GM11168 (cell line): ENCODE measurements around the gene MYD88.

Source experiments
- in situ Hi-C: fragments of 300-500 bp; cut with MboI; formaldehyde crosslinking; loops from one replicate; pipeline ENCODE4 v1.12.0; 2022; ENCODE audit warnings: low sequenced_read_pairs; ENCODE audit not compliant: unreplicated experiment

MYD88 gene

GRCh38 chr3:38111696-38112377 lies 26.6 kb upstream of the MYD88 start:
- in situ Hi-C loops: no loop called here

DNA sequence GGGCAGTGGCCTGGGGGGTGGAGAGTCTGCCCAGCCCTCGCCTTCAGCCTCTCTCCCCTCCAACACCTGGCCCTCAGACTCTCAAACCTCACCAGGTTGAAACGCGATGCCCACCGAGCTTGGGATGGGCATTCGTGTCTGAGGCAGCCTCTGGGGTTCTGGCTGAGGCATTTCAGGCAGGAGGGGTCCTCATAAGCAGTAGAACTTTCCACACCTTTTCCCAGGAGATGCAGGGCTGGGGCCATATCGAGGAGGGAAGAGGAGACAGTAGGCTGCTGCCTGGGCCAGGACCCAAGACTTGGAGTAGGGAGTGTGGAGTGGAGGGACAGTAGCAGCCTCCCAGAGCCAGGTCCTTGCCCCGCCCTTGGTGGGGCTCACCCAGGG lies 26.1 kb upstream of the MYD88 start:
- in situ Hi-C loops: no loop called here

GRCh38 chr3:38114052-38114874 lies 24.2 kb upstream of the MYD88 start:
- in situ Hi-C loops: no loop called here

DNA sequence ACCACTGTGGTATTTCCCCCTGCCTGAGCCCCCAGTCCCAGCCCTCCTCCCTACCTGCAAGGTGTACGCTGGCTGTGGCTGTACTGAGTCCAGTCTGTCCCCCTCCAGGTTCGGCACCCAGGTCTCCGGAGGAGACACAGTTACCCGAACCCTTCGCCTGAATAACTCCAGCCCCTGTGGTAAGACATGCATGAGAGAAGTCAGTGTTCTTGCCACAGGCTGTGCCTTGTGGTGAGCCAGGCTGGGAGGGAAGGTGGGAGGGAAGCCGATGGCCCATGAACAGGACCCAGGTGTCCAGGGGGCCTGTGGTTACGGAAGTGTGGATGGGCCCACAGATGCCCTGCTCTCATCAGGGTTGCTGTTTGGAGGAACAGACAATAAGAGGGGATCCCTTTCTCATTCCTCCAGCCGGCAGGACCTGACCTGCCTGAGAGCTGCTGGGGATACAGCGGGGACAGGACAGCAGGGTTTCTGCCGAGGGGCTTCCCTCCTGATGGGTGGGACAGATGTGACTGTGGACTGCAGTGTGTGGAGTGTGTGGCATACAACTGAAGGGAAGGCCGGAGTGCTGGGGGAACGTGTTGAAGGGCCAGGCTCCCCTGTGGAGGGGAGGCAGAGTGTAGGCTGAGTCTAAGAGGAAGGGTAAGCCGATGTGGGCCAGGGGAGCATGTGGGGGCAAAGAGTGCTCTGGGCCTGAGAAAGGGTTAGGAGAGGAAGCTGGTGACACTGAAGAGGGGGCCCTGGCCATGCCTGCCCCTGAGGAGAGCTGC lies 23.4 kb upstream of the MYD88 start:
- in situ Hi-C loops: no loop called here

GRCh38 chr3:38115645-38116427 lies 22.6 kb upstream of the MYD88 start:
- in situ Hi-C loops: no loop called here

- in situ Hi-C loops: no loop called here
These were observed 21.8 kb upstream of the MYD88 start for GRCh38 chr3:38116471-38117162.

DNA sequence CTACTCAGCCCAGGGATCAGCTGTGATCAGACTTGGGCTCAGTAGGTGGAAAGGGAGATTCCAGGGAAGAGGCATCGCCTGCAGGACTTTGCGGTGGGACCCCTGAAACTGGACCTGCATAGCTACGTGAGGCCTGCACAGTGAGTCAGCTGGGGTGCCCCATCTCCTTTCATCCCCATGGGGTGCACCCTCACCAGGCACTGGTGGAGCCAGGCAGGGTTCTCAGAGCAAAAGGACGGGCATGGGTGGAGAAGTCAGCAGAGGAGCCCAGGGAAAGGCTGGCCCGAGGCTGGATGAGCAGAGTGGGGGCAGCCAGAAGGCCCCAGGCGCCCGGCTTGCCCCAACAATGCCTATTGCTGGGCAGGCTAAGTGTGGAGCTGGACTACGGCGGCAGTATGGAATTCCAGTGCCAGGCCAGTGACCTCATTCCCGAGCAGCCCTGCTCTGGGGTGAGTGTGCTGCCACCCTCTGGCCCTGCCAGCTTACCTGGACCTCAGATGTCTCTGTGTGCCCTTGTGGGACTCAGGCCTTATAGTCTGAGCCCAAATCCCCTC lies 21.2 kb upstream of the MYD88 start:
- in situ Hi-C loops: no loop called here

GRCh38 chr3:38117748-38118420 lies 20.6 kb upstream of the MYD88 start:
- in situ Hi-C loops: no loop called here

DNA sequence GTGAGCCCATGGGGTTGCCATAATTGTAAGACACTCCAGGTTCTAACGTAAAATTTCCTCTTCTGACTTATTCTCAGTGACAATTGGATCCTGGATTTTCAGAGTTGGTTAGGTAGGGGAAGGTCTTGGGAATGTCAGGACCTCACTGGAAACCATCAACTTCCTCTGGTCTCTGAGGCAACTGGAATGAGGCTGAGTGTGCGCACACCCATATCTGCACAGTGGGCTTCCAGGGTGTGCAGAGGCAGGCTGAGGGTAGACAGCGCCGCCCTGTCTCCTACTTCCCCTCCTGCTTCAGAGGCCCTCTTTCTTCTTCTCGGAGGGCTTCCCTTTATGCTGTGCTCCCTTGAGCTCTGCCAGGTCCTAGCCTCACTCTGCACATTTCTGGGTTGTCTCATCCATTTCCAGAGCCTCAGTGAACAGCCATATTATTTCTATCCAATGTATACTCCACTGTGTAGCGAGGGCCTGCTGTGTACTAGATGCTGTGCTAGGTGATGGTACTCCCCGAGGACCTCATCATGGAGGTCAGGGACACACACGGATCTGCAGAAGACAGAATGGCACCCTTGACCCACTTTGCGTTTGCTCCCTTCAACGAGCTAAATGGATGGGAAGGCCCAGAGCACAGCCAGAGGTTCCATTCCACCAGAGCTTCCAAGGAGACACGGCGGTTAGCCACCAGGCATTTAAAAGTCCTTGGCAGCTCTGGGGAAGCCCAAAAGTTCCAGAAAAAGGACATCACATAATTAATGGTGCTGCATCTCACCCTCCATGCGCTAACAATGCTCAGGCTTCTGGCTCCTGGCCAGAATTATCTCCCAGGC lies 19.8 kb upstream of the MYD88 start:
- in situ Hi-C loops: no loop called here

DNA sequence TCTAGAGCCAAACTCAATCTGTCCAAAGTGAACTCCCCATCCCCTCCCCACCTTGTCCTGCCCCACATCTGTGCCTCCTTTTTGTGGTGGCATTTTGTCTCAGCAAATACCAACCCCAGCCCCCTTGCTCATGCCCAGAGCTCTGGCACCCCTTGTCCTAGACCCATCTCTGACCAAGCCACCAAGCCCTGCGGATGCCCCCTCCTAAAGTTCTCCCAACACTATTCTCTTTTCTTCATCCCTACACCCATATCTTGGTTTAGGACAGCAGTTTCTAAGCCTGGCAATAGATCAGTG lies 19.3 kb upstream of the MYD88 start:
- in situ Hi-C loops: no loop called here

- in situ Hi-C loops: no loop called here
These were observed 18.4 kb upstream of the MYD88 start for GRCh38 chr3:38119821-38120692.

DNA sequence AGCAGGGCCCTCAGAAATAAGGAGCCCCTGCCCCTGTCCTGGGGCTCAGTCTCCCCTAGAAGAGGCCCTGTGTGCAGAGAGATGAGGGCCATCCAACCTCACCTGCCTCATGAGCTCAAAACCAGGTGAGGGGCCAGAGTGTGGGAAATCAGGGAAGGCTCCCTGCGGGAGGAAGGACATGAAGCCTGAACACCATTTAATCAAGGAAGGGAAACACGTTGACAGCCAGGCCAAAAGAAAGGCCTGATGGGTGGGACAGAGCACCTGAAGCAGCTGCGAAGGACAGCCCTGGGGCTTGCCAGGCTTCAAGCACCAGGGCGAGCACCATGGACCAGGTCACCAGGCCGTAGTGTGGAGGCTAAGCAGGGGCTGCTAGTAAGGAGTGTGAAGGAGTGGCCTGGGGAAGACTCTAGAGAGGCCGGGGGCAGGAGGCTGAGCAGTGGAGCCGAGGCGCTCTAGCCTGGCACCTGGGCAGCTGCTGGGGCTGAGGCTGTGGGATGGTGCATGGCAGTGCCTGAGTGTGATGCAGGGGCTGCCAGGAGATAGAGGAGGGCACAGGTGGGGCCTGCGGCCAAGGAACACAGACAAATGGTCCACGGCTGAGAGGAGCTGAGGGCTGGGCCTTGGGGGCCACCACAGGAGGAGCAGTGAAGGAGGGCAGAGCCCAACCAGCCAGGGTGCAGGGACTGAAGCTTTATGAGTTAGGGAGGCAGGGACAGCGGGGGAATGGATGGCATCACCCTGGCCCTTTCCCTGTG lies 17.6 kb upstream of the MYD88 start:
- in situ Hi-C loops: no loop called here

DNA sequence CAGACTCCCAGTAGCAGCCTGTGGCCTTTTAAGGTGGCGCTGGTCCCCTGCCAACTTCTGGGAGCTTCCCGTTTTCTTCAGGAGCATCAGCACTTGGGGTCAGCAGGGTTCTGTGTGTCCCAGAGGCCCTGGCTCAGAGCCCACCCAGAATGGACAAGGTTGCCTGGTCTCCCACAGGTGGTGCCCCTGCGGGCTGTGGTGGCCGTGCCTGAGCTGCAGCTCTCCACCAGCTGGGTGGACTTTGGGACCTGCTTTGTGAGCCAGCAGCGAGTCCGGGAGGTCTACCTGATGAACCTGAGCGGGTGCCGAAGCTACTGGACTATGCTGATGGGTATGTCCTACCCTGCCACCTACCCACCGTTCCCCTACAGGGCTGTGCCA lies 17.0 kb upstream of the MYD88 start:
- in situ Hi-C loops: no loop called here

GRCh38 chr3:38121832-38122461 lies 16.5 kb upstream of the MYD88 start:
- in situ Hi-C loops: no loop called here

- in situ Hi-C loops: no loop called here
These were observed 15.7 kb upstream of the MYD88 start for GRCh38 chr3:38122712-38123290.
